Panc1 (cell line): ENCODE results near the gene PAH. TPM values are rescaled to one million over a fixed set of nuclear protein-coding genes. Genes with fewer than 3 reads are reported as not detected.

ENCODE experiments used
- ATAC-seq: fragments of 200-7000 bp; cut with Tn5 transposase; 2 replicates; pipeline ENCODE4 v1.9.1; 2020; ENCODE audit warnings: mild to moderate bottlenecking, moderate library complexity
- BruUV-seq: library from RNA; stranded (reverse); fragments of 400-500 nt; replicated peaks from 2 replicates; lab custom pipeline; 2021; lab: Mats Ljungman, UMichigan
- CTCF ChIA-PET: fragments of 300-600 bp; sonication (Branson Sonifier 250); formaldehyde crosslinking; loops from one replicate; lab custom pipeline; 2022; ENCODE audit warnings: antibody characterized with exemption; lab: Charles Lee
- POLR2A ChIA-PET: fragments of 300-600 bp; sonication (Branson Sonifier 250); formaldehyde crosslinking; loops from one replicate; lab custom pipeline; 2022; ENCODE audit warnings: antibody characterized with exemption; lab: Charles Lee
- DNase-seq: peaks from one replicate; pipeline ENCODE4 v3.0.0-alpha.2; 2010; ENCODE audit warnings: low read depth, low spot score
- H3K27ac ChIP-seq: 2 replicates; pipeline ENCODE4 v1.5.1; 2011; ENCODE audit warnings: mild to moderate bottlenecking, low read length, inconsistent platforms
- H3K27me3 ChIP-seq: fragments of 200-500 bp; sonication (Bioruptor generic); 2 replicates; pipeline ENCODE4 v1.6.0; 2014; ENCODE audit warnings: low read length, inconsistent platforms; ENCODE audit not compliant: control insufficient read depth, insufficient read depth
- H3K36me3 ChIP-seq: fragments of 200-500 bp; sonication (Bioruptor generic); 2 replicates; pipeline ENCODE4 v1.5.1; 2014; ENCODE audit warnings: inconsistent platforms, mild to moderate bottlenecking, low read length, moderate library complexity; ENCODE audit not compliant: control insufficient read depth, insufficient read depth
- H3K4me1 ChIP-seq: 2 replicates; pipeline ENCODE4 v1.5.1; 2011; ENCODE audit warnings: inconsistent platforms, mild to moderate bottlenecking, low read length, moderate library complexity; ENCODE audit not compliant: control insufficient read depth, insufficient read depth
- H3K4me3 ChIP-seq, 2 experiments: 2 replicates each; pipeline ENCODE4 v1.5.1; 2011 to 2012; ENCODE audit warnings: low read depth in 2 of 2, low read length in 2 of 2, mild to moderate bottlenecking in 2 of 2, inconsistent platforms in 1 of 2, moderate library complexity in 1 of 2
- H3K9me3 ChIP-seq: fragments of 200-500 bp; sonication (Bioruptor generic); 2 replicates; pipeline ENCODE4 v1.5.1; 2014; ENCODE audit warnings: low read depth, mild to moderate bottlenecking, inconsistent platforms, low read length, moderate library complexity; ENCODE audit not compliant: control insufficient read depth, insufficient read depth
- POLR2AphosphoS5 ChIP-seq: IDR thresholded peaks from 2 replicates; pipeline ENCODE4 v1.6.1; 2012; ENCODE audit warnings: mild to moderate bottlenecking, low read depth, low read length, moderate library complexity
- SIN3A ChIP-seq: IDR thresholded peaks from 2 replicates; pipeline ENCODE4 v1.6.1; 2012; ENCODE audit warnings: low read depth, mild to moderate bottlenecking, low read length, moderate library complexity, borderline replicate concordance; ENCODE audit not compliant: insufficient read depth
- TCF7L2 ChIP-seq: IDR thresholded peaks from 2 replicates; pipeline ENCODE4 v1.6.1; 2011; ENCODE audit warnings: mild to moderate bottlenecking, low read depth, low read length, inconsistent platforms
- in situ Hi-C: cut with HindIII; loops from 2 replicates; pipeline ENCODE4 v1.10.0; 2016; ENCODE audit warnings: low sequenced_read_pairs, low pct_unique_long_range_greater_than_20kb
- intact Hi-C: fragments of 100-400 bp; cut with micrococcal nuclease; formaldehyde crosslinking; loops from one replicate; pipeline ENCODE4 v1.10.0; 2022; ENCODE audit not compliant: unreplicated experiment
- total RNA-seq: library from RNA; stranded (reverse); gene quantifications from one replicate; pipeline ENCODE4 v1.2.1, GENCODE V29; 2021; ENCODE audit not compliant: unreplicated experiment
- TF ChIP-seq, protein P1 (sequence below), 2 experiments: IDR thresholded peaks; 2 replicates each; pipeline ENCODE4 v1.6.1; 2011 to 2012; ENCODE audit warnings: low read depth in 2 of 2, control low read depth in 1 of 2, low read length in 1 of 2, mild to moderate bottlenecking in 1 of 2, moderate library complexity in 1 of 2; ENCODE audit not compliant: insufficient read depth in 1 of 2
- TF ChIP-seq, protein P2 (sequence below): fragments of 450-650 bp; IDR thresholded peaks from 2 replicates; pipeline ENCODE4 v1.5.1; 2017; ENCODE audit warnings: mild to moderate bottlenecking

Gene PAH
- total RNA-seq, 1 experiment from 2014 or later, result 0.51 TPM

GRCh38 chr12:102874819-102875218, 42.2 kb downstream of the PAH start:
- CTCF ChIA-PET, result no interaction called here
- in situ Hi-C loops, result no loop called here
- POLR2A ChIA-PET, result no interaction called here

GRCh38 chr12:102873077-102873476, 44.0 kb downstream of the PAH start:
- no peaks in the 10 kb centered on the region for H3K27me3 ChIP-seq
- intact Hi-C loops (no loop called here), in situ Hi-C loops (no loop called here)
- no TSS peak for BruUV-seq
- H3K4me3 ChIP-seq, result no peak overlapping the region
- H3K27ac ChIP-seq, result no peak overlapping the region
- DNase-seq, result no peak
- H3K4me1 ChIP-seq, result no peaks in the 10 kb centered on the region
- H3K9me3 ChIP-seq, result no peaks in the 10 kb centered on the region
- TF ChIP-seq, protein P1, sequence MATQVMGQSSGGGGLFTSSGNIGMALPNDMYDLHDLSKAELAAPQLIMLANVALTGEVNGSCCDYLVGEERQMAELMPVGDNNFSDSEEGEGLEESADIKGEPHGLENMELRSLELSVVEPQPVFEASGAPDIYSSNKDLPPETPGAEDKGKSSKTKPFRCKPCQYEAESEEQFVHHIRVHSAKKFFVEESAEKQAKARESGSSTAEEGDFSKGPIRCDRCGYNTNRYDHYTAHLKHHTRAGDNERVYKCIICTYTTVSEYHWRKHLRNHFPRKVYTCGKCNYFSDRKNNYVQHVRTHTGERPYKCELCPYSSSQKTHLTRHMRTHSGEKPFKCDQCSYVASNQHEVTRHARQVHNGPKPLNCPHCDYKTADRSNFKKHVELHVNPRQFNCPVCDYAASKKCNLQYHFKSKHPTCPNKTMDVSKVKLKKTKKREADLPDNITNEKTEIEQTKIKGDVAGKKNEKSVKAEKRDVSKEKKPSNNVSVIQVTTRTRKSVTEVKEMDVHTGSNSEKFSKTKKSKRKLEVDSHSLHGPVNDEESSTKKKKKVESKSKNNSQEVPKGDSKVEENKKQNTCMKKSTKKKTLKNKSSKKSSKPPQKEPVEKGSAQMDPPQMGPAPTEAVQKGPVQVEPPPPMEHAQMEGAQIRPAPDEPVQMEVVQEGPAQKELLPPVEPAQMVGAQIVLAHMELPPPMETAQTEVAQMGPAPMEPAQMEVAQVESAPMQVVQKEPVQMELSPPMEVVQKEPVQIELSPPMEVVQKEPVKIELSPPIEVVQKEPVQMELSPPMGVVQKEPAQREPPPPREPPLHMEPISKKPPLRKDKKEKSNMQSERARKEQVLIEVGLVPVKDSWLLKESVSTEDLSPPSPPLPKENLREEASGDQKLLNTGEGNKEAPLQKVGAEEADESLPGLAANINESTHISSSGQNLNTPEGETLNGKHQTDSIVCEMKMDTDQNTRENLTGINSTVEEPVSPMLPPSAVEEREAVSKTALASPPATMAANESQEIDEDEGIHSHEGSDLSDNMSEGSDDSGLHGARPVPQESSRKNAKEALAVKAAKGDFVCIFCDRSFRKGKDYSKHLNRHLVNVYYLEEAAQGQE (IDR thresholded peaks at IDR 0.05; ENCODE audit: insufficient read depth in 1 of 2, low read depth in 2 of 2, low read length in 1 of 2), result no peak
- no peak for TF ChIP-seq SIN3A
- TF ChIP-seq TCF7L2, result no peak
- no peak for TF ChIP-seq POLR2AphosphoS5
- TF ChIP-seq, protein P2, sequence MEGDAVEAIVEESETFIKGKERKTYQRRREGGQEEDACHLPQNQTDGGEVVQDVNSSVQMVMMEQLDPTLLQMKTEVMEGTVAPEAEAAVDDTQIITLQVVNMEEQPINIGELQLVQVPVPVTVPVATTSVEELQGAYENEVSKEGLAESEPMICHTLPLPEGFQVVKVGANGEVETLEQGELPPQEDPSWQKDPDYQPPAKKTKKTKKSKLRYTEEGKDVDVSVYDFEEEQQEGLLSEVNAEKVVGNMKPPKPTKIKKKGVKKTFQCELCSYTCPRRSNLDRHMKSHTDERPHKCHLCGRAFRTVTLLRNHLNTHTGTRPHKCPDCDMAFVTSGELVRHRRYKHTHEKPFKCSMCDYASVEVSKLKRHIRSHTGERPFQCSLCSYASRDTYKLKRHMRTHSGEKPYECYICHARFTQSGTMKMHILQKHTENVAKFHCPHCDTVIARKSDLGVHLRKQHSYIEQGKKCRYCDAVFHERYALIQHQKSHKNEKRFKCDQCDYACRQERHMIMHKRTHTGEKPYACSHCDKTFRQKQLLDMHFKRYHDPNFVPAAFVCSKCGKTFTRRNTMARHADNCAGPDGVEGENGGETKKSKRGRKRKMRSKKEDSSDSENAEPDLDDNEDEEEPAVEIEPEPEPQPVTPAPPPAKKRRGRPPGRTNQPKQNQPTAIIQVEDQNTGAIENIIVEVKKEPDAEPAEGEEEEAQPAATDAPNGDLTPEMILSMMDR, result no peak
- no peak for ATAC-seq
- ChIA-PET POLR2A (no interaction called here), CTCF (no interaction called here)
- no peaks in the 10 kb centered on the region for H3K36me3 ChIP-seq

More at GRCh38 chr12:102874819-102875218, 42.2 kb downstream of the PAH start:
- Histone ChIP-seq H3K4me1 (no peaks in the 10 kb centered on the region), H3K36me3 (no peaks in the 10 kb centered on the region), H3K9me3 (no peaks in the 10 kb centered on the region), H3K27ac (no peak overlapping the region), H3K4me3 (no peak overlapping the region), H3K27me3 (no peaks in the 10 kb centered on the region)
- TF ChIP-seq, protein P2, result no peak
- TF ChIP-seq SIN3A (no peak), POLR2AphosphoS5 (no peak), TCF7L2 (no peak)
- TF ChIP-seq, protein P1 (IDR thresholded peaks at IDR 0.05; ENCODE audit: insufficient read depth in 1 of 2, low read depth in 2 of 2, low read length in 1 of 2), result no peak
- intact Hi-C loops, result no loop called here
- DNase-seq (no peak), ATAC-seq (no peak)
- BruUV-seq, result no TSS peak
